Ovary (tissue), 9 donors: ENCODE measurements around the gene RPUSD4. TPM values are rescaled to one million over a fixed set of nuclear protein-coding genes. Genes with fewer than 3 reads are reported as not detected.

ENCODE experiments used
- DNase-seq, 5 donors: peaks; one replicate each; pipeline ENCODE4 v3.0.0-alpha.2; 2019 to 2020
- H3K27ac ChIP-seq, 2 donors: fragments of 200-600 bp; one replicate each; pipeline versions ENCODE4 v1.5.1 to v1.8.0; 2019 to 2022
- H3K27me3 ChIP-seq: fragments of 200-600 bp; one replicate; pipeline ENCODE4 v1.8.0; 2022
- H3K36me3 ChIP-seq: fragments of 200-600 bp; sonication (generic); one replicate; pipeline ENCODE4 v1.5.1; 2019
- H3K4me1 ChIP-seq: one replicate; pipeline ENCODE4 v1.8.1; 2013; ENCODE audit warnings: mild to moderate bottlenecking, moderate library complexity; ENCODE audit not compliant: insufficient read depth
- H3K4me3 ChIP-seq: fragments of 200-600 bp; sonication (generic); one replicate; pipeline ENCODE4 v1.5.1; 2017
- H3K9me3 ChIP-seq, 2 donors: fragments of 200-600 bp in 1 of 2; sonication (generic) in 1 of 2; one replicate each; pipeline versions ENCODE4 v1.5.1 to v1.8.1; 2013 to 2019; ENCODE audit warnings: mild to moderate bottlenecking in 1 of 2, moderate library complexity in 1 of 2
- EP300 ChIP-seq: sonication (generic); formaldehyde crosslinking; IDR thresholded peaks from one replicate; pipeline ENCODE4 v1.6.1; 2017; ENCODE audit warnings: antibody characterized with exemption
- POLR2A ChIP-seq: fragments of 450-650 bp; IDR thresholded peaks from one replicate; pipeline ENCODE4 v1.6.1; 2017; ENCODE audit warnings: antibody characterized with exemption, mild to moderate bottlenecking, moderate library complexity
- WGBS, 3 donors: extraction: QIAGEN DNeasy Blood & Tissue Kit in 1 of 3; methylation state at CpG; one replicate each; pipeline versions ENCODE4 v1.1.5 to v1.1.7; 2013 to 2017; 5-methylcytosine and 5-hydroxymethylcytosine counted together
- intact Hi-C, 4 donors: fragments of 100-400 bp; cut with DNase I; formaldehyde crosslinking; loops; one replicate each; pipeline versions ENCODE4 v1.11.0 to v1.15.1; 2022 to 2023
- polyA plus RNA-seq, 2 donors: library from polyadenylated mRNA; stranded (reverse); fragments of 200-250 nt in 1 of 2; fragments of 350-450 nt in 1 of 2; fragmentation: Illumina TruSeq in 1 of 2; extraction: RNeasy Lipid Tissue Mini Kit (QIAGEN cat#74804) in 1 of 2; gene quantifications; one replicate each; pipeline ENCODE4 v1.2.3, GENCODE V29; 2013 to 2014
- total RNA-seq, 7 donors: library from RNA; depleted of rRNA in 2 of 7; stranded (reverse); fragments of >200 nt in 2 of 7; fragmentation: NEBNext Ultra II Directional in 3 of 7; extraction: Animal tissue kit (Norgen Biotek cat#: 25700) in 3 of 7; gene quantifications; one replicate each; pipeline versions ENCODE4 v1.1.0 to v1.2.4, GENCODE V29; 2016 to 2023
- TF ChIP-seq, protein P1 (sequence below), 3 donors: fragments of 450-650 bp in 2 of 3; fragments of 200-600 bp in 1 of 3; IDR thresholded peaks; one replicate each; pipeline versions ENCODE4 v1.5.1 to v1.8.0; 2016 to 2022; ENCODE audit warnings: antibody characterized with exemption in 3 of 3, mild to moderate bottlenecking in 1 of 3
- donor health status: DM: no; HTN: no; CAD: no; lungs with moderate emphysema.
- donor health status: DM: no; HTN: no; CAD: no.
- donor health status: Bipolar disorder and iron deficiency.
- donor health status: DM: yes; HTN: yes; CAD: no.
- donor health status: DM: no; HTN: no; CAD: no.
- donor health status: DM: yes; HTN: yes; CAD: no.

Gene RPUSD4
- total and polyA plus RNA-seq, 9 donors: 18.2 to 30.3 (median 26.2) TPM

DNA sequence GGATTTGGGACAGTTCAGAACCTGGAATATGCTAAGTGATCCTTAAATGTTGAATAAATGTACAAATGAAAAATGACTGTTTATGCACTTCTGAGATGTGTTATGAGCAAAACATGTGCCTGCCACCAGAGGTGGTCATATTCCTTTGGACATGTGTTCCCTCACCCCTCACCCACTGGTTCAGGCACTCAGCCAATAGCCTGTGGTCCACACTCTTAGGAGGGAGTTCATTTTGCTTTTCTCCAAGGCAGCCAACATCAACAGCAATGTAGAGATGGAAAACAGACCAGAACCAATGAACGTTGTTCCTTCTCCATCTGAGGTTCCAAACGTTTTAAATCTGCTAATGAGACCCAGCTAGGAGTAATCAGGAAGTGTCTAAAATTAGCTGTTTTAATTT lies 44.0 kb downstream of the RPUSD4 start:
- WGBS, 3 donors: 5 to 17% (median 6%) methylated on average over 2 of the region's 2 CpGs

DNA sequence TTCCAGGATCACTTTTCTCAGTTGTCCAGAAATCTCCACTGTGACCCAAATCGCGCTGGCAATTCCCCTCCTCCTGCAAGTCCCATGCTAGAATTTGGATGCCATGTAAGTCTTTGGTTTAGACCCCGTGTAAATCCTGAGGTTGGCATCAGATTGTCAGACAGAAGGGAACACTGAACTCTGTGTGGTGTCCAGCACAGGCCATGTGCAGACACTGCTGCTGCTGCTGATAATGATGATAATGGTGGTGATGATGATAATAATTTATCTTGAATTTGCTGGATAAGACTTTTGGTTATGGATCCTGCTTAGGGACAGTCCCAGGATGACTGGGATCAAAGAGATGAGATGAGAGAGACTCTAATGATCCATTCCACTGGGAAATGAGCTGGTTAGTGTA lies 45.0 kb downstream of the RPUSD4 start:
- H3K4me1 ChIP-seq: no peaks in the 10 kb centered on the region
- no peak overlapping the region for H3K4me3 ChIP-seq
- intact Hi-C loops: no loop called here
- no peak overlapping the region for H3K27ac ChIP-seq
- DNase-seq: no peak
- H3K36me3 ChIP-seq: no peaks in the 10 kb centered on the region
- WGBS, 3 donors: 91 to 94% (median 94%) methylated on average over 3 of the region's 3 CpGs
- H3K9me3 ChIP-seq: no peaks in the 10 kb centered on the region
- no peaks in the 10 kb centered on the region for H3K27me3 ChIP-seq
- no peak for TF ChIP-seq EP300
- TF ChIP-seq POLR2A: no peak
- TF ChIP-seq, protein P1, sequence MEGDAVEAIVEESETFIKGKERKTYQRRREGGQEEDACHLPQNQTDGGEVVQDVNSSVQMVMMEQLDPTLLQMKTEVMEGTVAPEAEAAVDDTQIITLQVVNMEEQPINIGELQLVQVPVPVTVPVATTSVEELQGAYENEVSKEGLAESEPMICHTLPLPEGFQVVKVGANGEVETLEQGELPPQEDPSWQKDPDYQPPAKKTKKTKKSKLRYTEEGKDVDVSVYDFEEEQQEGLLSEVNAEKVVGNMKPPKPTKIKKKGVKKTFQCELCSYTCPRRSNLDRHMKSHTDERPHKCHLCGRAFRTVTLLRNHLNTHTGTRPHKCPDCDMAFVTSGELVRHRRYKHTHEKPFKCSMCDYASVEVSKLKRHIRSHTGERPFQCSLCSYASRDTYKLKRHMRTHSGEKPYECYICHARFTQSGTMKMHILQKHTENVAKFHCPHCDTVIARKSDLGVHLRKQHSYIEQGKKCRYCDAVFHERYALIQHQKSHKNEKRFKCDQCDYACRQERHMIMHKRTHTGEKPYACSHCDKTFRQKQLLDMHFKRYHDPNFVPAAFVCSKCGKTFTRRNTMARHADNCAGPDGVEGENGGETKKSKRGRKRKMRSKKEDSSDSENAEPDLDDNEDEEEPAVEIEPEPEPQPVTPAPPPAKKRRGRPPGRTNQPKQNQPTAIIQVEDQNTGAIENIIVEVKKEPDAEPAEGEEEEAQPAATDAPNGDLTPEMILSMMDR (IDR thresholded peaks at IDR 0.05): no peak

More for the DNA sequence above, 44.0 kb downstream of the RPUSD4 start:
- H3K4me1 ChIP-seq: no peaks in the 10 kb centered on the region
- no peak for DNase-seq
- H3K27me3 ChIP-seq: no peaks in the 10 kb centered on the region
- no peaks in the 10 kb centered on the region for H3K9me3 ChIP-seq
- H3K36me3 ChIP-seq: no peaks in the 10 kb centered on the region
- intact Hi-C loops: no loop called here
- H3K4me3 ChIP-seq: no peak overlapping the region
- no peak overlapping the region for H3K27ac ChIP-seq
- TF ChIP-seq EP300 (no peak), POLR2A (no peak)
- TF ChIP-seq, protein P1 (IDR thresholded peaks at IDR 0.05): no peak

GRCh38 chr11:126165757-126166156 lies 45.7 kb downstream of the RPUSD4 start:
- Histone ChIP-seq H3K9me3 (no peaks in the 10 kb centered on the region), H3K36me3 (no peaks in the 10 kb centered on the region), H3K27ac (peak overlapping the region in 1 of 2 donors; percentile 27), H3K4me3 (no peak overlapping the region), H3K27me3 (no peaks in the 10 kb centered on the region), H3K4me1 (no peaks in the 10 kb centered on the region)
- no peak for TF ChIP-seq EP300
- no peak for TF ChIP-seq POLR2A
- TF ChIP-seq, protein P1 (IDR thresholded peaks at IDR 0.05): no peak
- intact Hi-C loops: no loop called here
- DNase-seq: peak; percentile 71 to 86 (median 78)
- WGBS, 3 donors: 16 to 20% (median 16%) methylated on average over 10 of the region's 10 CpGs

DNA sequence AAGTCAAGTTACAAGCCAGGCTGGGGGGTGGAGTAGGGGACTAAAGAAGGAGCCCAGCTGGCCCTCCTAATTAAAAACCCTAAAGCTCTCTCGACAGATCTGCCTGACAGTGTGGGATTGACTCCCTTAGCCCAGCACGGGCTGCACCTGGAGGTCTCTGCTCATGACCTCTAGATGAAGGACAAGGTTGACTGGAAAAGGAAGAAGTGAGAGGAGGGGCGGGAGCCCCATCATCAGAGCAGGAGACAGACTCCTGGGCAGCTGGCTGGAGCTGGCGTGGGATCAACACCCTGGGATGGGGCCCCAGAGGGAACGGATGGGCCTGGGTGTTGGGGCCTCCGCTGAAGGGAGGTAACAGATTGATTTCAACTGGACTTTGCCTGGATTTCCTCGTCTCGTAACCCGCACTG lies 46.1 kb downstream of the RPUSD4 start:
- Histone ChIP-seq H3K9me3 (no peaks in the 10 kb centered on the region), H3K27me3 (no peaks in the 10 kb centered on the region), H3K4me1 (no peaks in the 10 kb centered on the region), H3K4me3 (no peak overlapping the region), H3K36me3 (no peaks in the 10 kb centered on the region), H3K27ac (peak overlapping the region in 1 of 2 donors; percentile 27)
- intact Hi-C loops: no loop called here
- TF ChIP-seq EP300 (no peak), POLR2A (no peak)
- TF ChIP-seq, protein P1 (IDR thresholded peaks at IDR 0.05): no peak
- peak in 1 of 5 donors; percentile 52 for DNase-seq
- 61 to 76% (median 75%) methylated on average over 9 of the region's 9 CpGs for whole genome bisulfite sequencing, 3 donors
